ENCODE results near the gene STAB2. TPM values are rescaled to one million over a fixed set of nuclear protein-coding genes. Genes with fewer than 3 reads are reported as not detected.

The STAB2 gene
- total RNA-seq, 1 donor from 2014 or later: not detected

GRCh38 chr12:103785243-103786031 is 198.4 kb downstream of the STAB2 start:
- DNase-seq (ENCODE audit: low spot score): no peak
- Histone ChIP-seq H4K20me1 (ENCODE audit: low read depth) (no peaks in the 10 kb centered on the region), H3K9me3 (ENCODE audit: low read depth) (no peaks in the 10 kb centered on the region), H3K27me3 (no peaks in the 10 kb centered on the region), H2AFZ (replicated peaks) (no peak overlapping the region), H3K4me1 (no peaks in the 10 kb centered on the region), H3K36me3 (no peaks in the 10 kb centered on the region), H3K4me2 (no peak overlapping the region), H3K79me2 (ENCODE audit: low read depth) (no peaks in the 10 kb centered on the region), H3K27ac (no peak overlapping the region), H3F3A (ENCODE audit: low read depth) (no peaks in the 10 kb centered on the region), H3K4me3 (no peak overlapping the region), H3K9ac (no peak overlapping the region)
- Mint-ChIP-seq H3K4me1 (no peaks in the 10 kb centered on the region), H3K4me3 (no peak overlapping the region), H3K36me3 (peaks cover 12% of the 10 kb centered on the region), H3K27me3 (ENCODE audit: insufficient read depth, low read depth) (no peaks in the 10 kb centered on the region), H3K27ac (no peak overlapping the region), H3K9me3 (no peaks in the 10 kb centered on the region)
- TF ChIP-seq CTCF (IDR thresholded peaks at IDR 0.05) (no peak), EZH2 (IDR thresholded peaks at IDR 0.05) (no peak), EZH2phosphoT487 (IDR thresholded peaks at IDR 0.05) (no peak)

- no peaks in the 10 kb centered on the region for H3K27me3 ChIP-seq
- H3K4me1 Mint-ChIP-seq: no peaks in the 10 kb centered on the region
- H3K9ac ChIP-seq: no peak overlapping the region
- H3F3A ChIP-seq (ENCODE audit: low read depth): no peaks in the 10 kb centered on the region
- no peak overlapping the region for H3K4me3 ChIP-seq
- H3K9me3 Mint-ChIP-seq: no peaks in the 10 kb centered on the region
- H3K27ac ChIP-seq: no peak overlapping the region
- no peaks in the 10 kb centered on the region for H3K4me1 ChIP-seq
- TF ChIP-seq EZH2 (IDR thresholded peaks at IDR 0.05) (no peak), CTCF (IDR thresholded peaks at IDR 0.05) (no peak), EZH2phosphoT487 (IDR thresholded peaks at IDR 0.05) (no peak)
- no peak overlapping the region for H3K4me3 Mint-ChIP-seq
- no peaks in the 10 kb centered on the region for H3K27me3 Mint-ChIP-seq (ENCODE audit: insufficient read depth, low read depth)
- no peak overlapping the region for H2AFZ ChIP-seq (replicated peaks)
- H3K36me3 ChIP-seq: no peaks in the 10 kb centered on the region
- no peak overlapping the region for H3K27ac Mint-ChIP-seq
- H3K36me3 Mint-ChIP-seq: peaks cover 12% of the 10 kb centered on the region
- DNase-seq (ENCODE audit: low spot score): no peak
- H4K20me1 ChIP-seq (ENCODE audit: low read depth): no peaks in the 10 kb centered on the region
- H3K79me2 ChIP-seq (ENCODE audit: low read depth): no peaks in the 10 kb centered on the region
- no peak overlapping the region for H3K4me2 ChIP-seq
- H3K9me3 ChIP-seq (ENCODE audit: low read depth): no peaks in the 10 kb centered on the region
These were observed 199.1 kb downstream of the STAB2 start for GRCh38 chr12:103786201-103786600.

- H3K27ac Mint-ChIP-seq: no peak overlapping the region
- H3K4me3 Mint-ChIP-seq: no peak overlapping the region
These were observed 204.4 kb downstream of the STAB2 start for GRCh38 chr12:103791350-103791920.

More at GRCh38 chr12:103791350-103791920, 204.4 kb downstream of the STAB2 start:
- H3K4me1 ChIP-seq: no peaks in the 10 kb centered on the region
- peaks cover 3% of the 10 kb centered on the region for H3K4me1 Mint-ChIP-seq
- TF ChIP-seq EZH2phosphoT487 (IDR thresholded peaks at IDR 0.05) (no peak), CTCF (IDR thresholded peaks at IDR 0.05) (no peak), EZH2 (IDR thresholded peaks at IDR 0.05) (no peak)
- H3K9me3 Mint-ChIP-seq: no peaks in the 10 kb centered on the region
- peaks cover 14% of the 10 kb centered on the region for H3K36me3 Mint-ChIP-seq
- H3K27me3 Mint-ChIP-seq (ENCODE audit: insufficient read depth, low read depth): no peaks in the 10 kb centered on the region
- H3F3A ChIP-seq (ENCODE audit: low read depth): no peaks in the 10 kb centered on the region
- H3K4me2 ChIP-seq: no peak overlapping the region
- H3K9ac ChIP-seq: no peak overlapping the region
- no peaks in the 10 kb centered on the region for H3K9me3 ChIP-seq (ENCODE audit: low read depth)
- DNase-seq (ENCODE audit: low spot score): no peak
- no peaks in the 10 kb centered on the region for H3K36me3 ChIP-seq
- no peaks in the 10 kb centered on the region for H4K20me1 ChIP-seq (ENCODE audit: low read depth)
- H3K79me2 ChIP-seq (ENCODE audit: low read depth): no peaks in the 10 kb centered on the region
- H3K4me3 ChIP-seq: no peak overlapping the region
- H3K27ac ChIP-seq: no peak overlapping the region
- no peak overlapping the region for H2AFZ ChIP-seq (replicated peaks)
- no peaks in the 10 kb centered on the region for H3K27me3 ChIP-seq

All from neural progenitor cell (in vitro differentiated cells).